UCSD-AML1 (cell line): ENCODE measurements around the gene IQCK.
A peak's percentile ranks its signal among the peaks of the same experiment; 100 is the strongest.
"Not testable (repeated sequence)": the region's sequence is repeated elsewhere in the genome, so short reads cannot be mapped to it uniquely, and the experiment has no call there.

ENCODE experiments used
- DNase-seq: peaks from one replicate; lab custom pipeline; 2025; ENCODE audit not compliant: unreplicated experiment; lab: John Stamatoyannopoulos, UW

IQCK gene, protein sequence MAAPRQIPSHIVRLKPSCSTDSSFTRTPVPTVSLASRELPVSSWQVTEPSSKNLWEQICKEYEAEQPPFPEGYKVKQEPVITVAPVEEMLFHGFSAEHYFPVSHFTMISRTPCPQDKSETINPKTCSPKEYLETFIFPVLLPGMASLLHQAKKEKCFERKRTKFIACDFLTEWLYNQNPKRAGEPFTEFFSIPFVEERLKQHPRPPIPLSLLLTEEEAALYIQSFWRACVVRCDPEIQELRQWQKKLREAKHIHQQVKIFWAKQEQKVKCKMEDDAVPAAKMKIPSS

DNA sequence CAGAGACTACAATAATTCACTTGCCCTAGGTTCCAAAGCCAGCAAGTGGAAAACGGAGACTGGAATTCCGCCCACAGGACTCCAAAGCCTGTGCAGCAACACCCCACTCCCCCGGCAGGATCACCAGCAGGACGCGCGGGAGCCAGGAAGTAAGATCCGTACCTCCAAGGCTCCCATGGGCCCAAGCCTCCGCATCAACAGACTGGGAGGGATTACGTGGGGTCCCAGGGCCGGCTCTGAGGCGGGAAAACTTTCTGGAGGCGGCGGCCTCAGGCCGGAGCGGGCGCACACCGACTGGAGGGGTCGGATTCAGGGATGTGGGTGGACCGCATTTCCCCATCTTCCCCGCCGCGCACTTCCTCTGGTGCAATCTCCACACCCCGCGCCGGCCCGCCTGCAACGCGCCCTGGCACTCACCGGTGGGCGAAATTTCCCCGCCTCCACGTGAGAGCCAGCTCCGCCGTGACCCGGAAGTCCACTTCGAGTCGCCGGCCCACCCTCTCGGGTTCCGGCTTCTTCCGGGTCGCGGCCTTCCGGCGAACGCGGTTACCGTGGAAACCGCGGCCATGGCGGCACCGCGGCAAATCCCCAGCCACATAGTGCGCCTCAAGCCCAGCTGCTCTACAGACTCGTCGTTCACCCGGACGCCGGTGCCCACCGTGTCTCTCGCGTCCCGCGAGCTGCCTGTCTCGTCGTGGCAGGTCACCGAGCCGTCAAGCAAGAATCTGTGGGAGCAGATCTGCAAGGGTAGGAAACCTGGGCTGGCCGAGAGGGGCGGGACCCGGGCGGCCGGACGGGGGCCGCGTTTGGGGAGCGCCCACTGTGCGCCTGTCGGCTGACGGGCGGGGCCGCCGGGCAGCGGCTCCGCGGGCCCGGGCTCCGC is at the start of gene IQCK, which contains the start of gene KNOP1:
Gene IQCK (plus strand): TSS at position 531 of the 883 bp plus-strand sequence. CDS start 36 bp downstream, at position 567.
Gene KNOP1 (minus strand): TSS at position 487 of the 883 bp plus-strand sequence. CDS start 3,192 bp downstream, outside the sequence.
- DNase-seq: peak; percentile 90

DNA sequence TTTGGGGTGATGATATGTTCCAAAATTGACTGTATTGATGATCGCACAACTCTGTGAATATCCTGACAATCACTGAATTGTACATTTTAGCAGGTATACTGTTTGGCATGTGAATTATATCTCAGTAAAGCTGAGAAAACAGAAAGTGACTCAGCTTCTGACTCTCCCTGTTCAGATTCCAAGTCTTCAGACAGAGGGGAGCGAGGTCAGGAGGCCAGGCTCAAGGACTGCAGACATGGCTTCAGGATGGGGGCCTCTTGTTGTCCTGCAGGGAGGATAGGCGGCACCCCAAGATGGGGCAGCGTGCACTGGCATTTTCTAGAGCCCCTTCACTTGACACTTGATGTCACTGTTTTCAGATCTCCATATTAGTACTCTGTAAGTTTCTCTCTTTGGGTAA is 45.7 kb upstream of the IQCK start:
- DNase-seq: no peak

DNA sequence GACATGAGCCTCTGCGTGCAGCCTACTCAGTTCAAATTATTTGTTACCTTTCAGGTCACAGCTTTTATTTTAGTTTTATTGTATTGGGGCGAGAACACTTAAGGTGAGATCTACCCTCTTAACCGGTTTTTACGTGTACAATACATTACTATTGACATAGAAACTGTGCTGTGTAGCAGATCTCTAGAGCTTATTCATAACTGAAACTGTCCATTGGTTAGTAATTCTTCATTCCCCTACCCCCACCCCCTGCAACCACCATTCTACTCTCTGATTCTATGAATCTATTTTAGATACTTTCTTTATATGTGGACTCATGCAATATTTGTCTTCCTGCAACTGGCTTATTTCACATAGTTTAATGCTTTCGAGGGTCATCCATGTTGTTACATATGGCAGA is 43.6 kb upstream of the IQCK start:
- DNase-seq: no peak

DNA sequence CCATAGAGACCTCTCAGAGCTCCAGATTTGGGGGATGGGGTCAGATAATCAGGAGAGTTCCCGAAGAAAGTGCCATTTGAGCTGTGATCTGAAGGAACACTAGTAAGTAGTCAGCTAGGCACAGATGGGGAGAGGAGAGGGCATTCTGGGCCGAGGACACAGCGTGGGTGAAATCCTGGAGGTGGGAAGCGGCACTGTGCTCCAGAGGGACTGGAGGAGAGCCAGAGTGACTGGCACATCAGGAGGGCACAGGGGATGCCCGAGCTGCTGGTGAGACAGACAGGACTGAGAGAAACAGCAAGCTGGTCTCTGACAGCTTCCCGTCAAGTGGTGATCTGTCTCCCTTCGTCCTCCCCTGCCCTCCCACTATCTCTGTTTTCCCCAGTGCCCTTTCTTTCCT is 40.7 kb upstream of the IQCK start:
- DNase-seq: no peak

DNA sequence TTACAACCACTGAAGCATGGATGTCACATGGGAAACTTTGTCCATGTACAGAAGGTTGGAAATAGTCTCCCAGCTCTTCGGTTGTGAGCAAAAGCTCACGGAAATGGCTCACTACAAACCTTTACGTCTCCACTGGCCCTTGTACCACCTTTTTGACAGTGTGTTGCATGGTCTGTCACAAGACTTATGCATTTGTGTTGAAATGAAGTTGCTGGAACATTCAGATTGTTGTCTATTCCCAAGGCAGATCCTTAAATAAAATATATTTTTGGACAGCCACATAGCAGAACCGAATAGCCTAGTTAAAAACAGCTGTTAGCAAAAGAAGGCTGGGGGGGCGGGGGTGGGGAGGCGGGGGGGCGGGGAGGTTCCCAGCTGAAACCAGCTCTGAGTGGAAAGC is 39.3 kb upstream of the IQCK start:
- DNase-seq: no peak

DNA sequence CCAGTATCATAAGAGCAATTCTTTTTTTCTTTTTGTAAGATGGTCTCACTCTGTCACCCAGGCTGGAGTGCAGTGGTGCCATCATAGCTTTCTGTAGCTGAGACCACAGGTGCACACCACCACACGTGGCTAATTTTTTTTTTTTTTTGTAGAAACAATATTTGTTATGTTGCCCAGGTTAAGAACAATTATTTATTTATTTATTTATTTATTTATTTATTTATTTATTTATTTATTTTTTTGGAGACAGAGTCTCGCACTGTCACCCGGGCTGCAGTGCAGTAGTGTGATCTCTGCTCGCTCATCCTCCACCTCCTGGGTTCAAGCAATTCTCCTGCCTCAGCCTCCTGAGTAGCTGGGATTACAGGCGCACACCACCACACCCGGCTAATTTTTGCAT is 38.8 kb upstream of the IQCK start:
- not testable (repeated sequence) for DNase-seq

DNA sequence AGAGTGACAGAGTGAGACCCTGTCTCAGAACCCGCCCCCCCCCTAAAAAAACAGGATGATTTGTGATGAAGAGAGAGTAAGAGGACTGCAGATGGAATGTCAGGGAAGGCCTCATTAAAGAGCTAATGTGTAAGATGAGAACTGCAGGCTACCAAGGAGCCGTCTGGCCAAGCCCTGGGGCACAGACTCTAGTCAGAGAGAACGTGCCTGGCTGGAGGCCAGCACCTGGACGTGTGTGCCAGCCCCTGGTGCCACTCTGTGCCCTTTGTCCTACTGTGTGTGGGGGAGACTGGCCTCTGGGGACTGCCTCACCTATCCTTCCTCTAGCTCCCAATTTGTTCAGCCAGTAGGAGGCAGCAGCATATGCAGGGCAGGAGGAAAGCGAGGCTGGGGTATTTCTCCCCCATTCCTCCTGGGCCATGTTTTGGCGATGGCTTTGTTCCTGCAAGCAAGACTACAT is 37.2 kb upstream of the IQCK start:
- no peak for DNase-seq

DNA sequence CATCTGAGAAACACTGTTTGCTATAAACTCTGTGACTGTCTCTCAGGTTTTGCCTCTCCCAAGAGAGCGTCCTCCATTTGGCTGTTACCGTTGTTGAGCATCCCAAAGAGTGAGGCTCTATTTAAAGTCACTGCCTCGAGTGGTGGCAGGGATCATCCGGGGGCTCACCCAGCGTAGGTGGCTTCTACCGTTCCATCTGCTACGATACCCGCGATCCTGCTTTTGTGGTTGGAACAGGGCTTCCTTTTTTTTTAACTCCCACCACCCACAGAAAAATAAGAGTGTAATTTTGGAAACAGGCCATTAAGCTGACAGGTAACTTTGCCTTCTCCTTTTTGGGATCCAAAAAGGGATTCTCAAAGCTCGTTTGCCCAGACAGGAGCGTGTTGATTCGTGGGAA is 36.4 kb upstream of the IQCK start:
- no peak for DNase-seq

DNA sequence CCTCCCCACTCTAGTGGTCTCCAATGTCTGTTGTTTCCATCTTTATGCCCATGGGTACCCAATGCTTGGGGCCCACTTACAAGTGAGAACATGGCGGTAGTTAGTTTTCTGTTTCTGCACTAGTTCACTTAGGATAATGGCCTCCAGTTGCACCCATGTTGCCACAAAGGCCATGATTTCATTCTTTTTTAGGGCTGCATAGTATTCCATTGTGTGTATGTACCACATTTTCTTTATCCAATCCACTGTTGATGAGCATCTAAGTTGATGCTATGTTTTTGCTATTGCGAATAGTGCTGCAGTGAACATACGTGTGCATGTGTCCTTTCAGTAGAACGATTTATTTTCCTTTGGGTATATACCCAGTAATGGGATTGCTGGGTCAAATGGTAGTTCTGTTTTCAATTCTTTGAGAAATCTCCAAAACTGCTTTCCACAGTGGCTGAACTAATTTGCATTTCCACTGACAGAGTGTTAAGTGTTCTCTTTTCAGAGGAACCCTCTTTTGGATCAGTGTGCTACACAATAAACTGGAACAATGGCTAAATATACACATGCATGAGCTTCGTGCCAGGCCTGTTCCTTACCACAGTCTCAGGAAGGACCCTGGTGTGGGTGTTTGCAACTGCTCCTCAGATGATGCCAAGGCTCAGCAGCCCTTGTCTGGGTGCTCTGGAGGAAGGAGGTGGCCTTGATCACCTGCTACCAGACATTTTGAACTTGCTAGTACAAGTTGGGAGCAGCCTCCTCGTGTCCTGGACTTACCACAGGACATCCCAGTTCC is 34.4 kb upstream of the IQCK start:
- DNase-seq: no peak

DNA sequence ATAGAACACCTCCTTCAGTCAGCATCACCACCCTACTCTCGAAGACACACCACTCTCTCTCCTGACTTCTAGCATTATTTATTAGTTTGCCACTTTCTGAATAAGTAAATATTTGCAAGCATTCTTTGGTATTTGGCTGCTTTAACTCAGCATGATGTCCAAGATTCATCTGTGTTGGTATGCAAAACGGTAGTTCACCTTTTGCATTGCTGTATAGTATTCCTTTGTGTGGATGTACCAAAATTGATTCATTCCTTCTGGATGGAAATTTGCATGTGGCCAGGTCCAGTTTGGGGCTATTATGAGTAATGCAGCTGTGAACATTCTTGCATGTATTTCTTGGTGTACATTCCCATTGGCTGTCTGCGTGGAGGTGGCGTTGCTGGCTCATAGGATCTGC is 32.9 kb upstream of the IQCK start:
- DNase-seq: no peak

DNA sequence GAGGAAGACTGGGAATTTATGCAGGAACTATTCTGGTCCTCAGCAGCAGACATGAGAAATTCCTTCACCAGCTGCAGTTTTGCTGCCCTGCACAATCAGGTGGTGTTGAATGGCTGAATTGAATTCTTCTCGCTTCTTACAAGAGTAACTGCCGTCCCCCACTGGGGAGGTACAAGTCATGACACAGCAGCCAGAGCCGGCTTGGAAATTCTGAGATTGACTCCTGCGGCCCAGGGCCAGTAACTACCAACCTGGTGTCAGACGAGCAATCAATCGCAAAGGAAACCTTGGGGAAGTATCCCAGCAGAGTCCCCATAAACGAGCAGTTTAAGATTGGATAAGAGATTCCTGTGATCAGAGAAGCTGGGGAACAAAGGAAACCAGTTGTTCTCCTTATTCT is 30.8 kb upstream of the IQCK start:
- no peak for DNase-seq

DNA sequence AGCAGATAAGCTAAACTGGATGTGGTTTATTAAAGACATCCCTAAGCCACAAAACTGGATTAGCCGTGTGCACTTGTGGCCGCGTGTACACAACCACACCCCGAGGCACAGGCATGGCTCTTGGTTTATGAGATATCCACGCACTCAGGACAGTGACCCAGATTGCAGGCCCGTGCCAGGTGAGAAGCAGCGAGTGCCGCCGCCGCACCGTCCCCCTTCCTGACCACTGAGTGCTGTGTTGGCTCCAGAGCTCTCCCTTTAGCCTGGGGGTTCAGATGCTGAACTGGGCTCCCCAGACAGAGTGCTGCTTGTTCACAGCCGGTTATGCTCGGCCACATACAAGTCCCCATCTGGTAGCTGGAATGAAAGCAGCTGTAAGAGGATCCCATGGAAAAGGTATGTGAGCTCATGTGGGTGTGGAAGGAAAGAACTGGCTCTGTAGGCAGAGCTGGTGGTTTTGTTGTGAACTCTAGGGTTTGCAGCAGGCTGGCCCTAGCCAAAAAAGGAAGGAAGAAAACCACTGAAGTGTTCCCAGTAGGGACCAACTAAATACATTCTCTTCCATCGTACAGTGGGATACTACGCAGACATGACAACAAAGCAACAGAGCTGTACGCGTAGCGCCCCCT is 29.6 kb upstream of the IQCK start:
- DNase-seq: no peak

DNA sequence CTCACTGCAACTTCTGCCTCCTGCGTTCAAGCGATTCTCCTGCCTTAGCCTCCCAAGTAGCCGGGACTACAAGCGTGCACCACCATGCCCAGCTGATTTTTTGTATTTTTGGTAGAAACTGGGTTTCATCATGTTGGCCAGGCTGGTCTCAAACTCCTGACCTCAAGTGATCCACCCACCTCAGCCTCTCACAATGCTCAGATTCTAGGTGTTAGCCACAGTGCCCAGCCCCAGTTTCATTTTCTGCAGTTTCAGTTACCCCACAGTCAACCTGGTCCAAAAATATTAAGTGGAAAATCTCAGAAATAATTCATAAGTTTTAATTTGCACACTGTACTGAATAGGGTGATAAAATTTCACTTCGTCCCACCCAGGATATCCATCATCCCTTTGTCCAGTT is 28.7 kb upstream of the IQCK start:
- no peak for DNase-seq

DNA sequence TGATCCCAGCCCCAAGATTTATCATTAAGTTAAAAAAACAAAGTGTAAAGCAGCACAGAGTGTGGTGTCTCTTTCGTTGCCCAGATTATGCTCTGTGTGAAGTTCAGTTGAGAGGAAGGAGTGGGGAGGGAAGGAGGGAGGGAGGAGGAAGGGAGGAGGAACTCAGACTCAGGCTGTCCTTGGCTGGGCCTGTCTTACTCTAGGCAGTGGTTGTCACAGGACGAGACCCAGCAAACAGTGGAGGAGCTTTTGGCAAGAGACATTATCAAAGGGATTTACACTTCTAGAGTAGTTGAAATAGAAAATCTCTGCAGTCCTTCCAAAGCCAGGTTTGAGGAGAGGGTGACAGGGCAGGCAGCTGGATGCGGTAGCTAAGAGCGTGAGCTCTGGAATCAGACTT is 27.9 kb upstream of the IQCK start:
- peak; percentile 14 for DNase-seq

DNA sequence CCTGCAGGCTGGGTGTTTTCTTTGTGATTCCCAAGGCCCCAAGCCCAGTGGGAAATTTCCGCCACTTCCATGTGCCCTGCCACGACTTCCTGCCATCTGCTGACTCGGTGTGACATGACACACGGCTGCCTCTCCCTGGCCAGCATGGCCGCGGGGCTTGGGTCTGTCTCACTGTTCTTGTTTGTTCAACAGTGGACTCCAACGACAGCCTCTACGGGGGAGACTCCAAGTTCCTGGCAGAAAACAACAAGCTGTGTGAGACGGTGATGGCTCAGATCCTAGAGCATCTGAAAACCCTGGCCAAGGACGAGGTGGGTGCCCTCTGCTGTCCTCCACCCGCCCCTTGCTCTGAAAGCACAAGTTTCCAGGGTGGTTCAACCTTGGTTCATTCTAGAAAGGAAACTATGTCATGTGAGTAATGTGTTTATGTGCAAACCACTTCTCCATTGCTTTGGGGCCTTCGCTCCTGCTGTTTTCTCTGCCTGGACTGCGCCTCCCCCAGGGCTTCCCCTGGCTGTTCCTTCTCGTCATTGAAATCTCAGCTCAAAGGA is 26.8 kb upstream of the IQCK start:
- peak; percentile 41 for DNase-seq

DNA sequence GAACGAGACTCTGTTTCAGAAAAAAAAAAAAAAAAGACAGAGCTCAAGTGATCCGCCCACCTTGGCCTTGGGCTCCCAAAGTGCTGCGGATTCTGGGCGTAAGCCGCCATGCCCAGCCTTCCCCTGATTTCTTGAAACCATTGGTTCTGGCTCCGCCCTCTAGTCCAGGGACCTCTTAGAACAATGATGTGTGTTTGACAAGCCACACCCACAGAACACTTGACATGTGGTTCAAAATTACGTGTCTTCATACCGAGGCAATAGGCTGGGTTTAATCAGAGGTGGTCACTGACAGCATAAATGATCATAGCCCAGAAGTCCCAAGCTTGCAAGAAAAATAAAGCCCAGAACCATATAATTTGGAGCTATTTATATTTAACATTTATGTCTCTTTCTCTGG is 23.1 kb upstream of the IQCK start:
- no peak for DNase-seq

DNA sequence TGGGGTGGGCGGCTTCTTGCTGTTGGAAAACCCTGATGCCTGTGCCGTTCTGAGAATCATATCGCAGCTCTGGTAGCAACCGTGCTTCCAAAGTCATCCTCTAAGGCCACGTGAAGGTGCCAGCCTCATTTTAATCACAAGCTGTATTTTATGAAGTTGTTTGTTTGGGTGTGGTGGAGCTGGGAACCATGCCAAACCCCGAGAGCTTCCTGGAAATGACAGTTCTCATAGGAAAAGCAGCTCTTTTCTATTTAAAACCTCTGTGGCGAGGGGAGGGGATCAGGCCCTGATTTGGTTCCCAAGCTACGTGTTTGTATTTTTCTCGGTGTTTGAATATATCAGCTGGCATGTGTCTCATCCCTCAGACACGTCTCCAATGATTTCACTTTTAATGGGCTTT is 21.7 kb upstream of the IQCK start:
- peak; percentile 45 for DNase-seq

DNA sequence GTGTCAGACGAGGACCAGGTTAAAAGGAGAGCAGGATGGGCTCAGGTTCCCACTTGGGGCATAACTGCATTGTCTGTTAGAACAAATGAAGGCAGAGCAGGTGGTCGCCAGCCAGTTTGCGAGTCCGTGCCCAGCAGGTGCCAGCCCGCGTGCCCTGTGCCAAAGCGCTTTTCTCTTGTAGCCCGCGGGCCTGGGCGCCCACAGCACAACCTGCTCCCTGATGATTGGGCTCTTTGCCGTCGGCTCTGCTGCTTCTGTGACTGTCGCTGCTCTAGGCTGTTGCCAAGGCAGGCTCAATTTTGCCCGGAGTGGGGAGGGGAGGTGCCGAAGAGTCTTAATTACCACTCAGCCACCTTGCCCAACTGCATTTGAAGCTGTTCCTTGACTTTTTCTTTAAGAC is 21.1 kb upstream of the IQCK start:
- DNase-seq: no peak

DNA sequence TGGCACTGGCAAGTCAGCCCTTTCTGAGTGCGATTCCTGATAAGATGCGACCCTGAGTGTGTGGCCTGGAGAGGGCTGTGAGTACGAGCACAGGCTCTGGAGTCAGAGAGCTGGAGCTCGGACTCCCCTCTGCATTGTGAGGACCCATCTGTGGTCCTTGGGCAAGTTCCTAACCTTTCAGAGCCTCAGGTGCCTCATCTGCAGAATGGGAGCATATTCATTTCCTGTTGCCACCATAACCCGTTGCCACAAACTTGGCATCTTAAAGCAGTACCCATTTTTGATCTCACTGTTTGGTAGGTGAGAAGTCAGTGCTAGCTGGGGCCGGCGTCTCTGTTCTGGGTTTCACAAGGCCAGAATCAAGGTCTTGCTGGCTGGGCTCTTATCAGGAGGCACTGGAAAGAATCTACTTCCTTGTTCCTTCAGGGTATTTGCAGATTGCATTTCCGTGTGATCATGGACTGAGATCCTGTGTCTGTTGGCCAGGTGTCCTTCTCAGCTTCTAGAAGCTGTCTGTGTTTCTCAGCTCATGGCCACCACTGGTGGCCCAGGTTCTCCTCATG is 20.2 kb upstream of the IQCK start:
- DNase-seq: no peak
